22Rv1 (cell line): ENCODE measurements around the gene CNTN5.

ENCODE experiments used
- H3K27ac ChIP-seq: fragments of 450-650 bp; 2 replicates; pipeline ENCODE4 v1.5.1; 2017
- ZFX ChIP-seq: fragments of 450-650 bp; IDR thresholded peaks from 2 replicates; pipeline ENCODE4 v1.6.1; 2017; ENCODE audit warnings: antibody characterized with exemption, borderline replicate concordance
- TF ChIP-seq, protein P1 (sequence below): fragments of 450-650 bp; IDR thresholded peaks from 2 replicates; pipeline ENCODE4 v1.5.1; 2017; ENCODE audit warnings: mild to moderate bottlenecking

The CNTN5 gene

DNA sequence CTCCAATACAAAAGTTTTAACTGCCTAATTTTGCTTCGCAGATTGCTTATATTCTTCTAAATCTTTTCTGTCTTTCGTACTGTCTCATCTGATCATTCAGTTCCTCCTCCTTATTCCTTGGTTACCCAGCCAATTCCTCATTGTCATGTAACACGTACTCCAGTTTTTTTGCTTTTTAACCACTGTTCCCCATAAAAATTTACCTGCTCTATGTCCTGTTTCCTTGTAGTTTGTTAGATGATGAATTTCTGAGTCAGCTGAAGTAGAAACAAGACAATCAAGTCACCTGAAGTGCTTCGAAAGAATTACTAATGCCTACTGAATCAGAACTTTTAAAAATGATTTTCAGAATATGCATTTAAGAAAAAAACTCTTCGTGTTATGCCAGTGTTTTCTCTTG lies 150.6 kb downstream of the CNTN5 start:
- no peak overlapping the region for H3K27ac ChIP-seq
- TF ChIP-seq, protein P1, sequence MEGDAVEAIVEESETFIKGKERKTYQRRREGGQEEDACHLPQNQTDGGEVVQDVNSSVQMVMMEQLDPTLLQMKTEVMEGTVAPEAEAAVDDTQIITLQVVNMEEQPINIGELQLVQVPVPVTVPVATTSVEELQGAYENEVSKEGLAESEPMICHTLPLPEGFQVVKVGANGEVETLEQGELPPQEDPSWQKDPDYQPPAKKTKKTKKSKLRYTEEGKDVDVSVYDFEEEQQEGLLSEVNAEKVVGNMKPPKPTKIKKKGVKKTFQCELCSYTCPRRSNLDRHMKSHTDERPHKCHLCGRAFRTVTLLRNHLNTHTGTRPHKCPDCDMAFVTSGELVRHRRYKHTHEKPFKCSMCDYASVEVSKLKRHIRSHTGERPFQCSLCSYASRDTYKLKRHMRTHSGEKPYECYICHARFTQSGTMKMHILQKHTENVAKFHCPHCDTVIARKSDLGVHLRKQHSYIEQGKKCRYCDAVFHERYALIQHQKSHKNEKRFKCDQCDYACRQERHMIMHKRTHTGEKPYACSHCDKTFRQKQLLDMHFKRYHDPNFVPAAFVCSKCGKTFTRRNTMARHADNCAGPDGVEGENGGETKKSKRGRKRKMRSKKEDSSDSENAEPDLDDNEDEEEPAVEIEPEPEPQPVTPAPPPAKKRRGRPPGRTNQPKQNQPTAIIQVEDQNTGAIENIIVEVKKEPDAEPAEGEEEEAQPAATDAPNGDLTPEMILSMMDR: no peak
- TF ChIP-seq ZFX: no peak

DNA sequence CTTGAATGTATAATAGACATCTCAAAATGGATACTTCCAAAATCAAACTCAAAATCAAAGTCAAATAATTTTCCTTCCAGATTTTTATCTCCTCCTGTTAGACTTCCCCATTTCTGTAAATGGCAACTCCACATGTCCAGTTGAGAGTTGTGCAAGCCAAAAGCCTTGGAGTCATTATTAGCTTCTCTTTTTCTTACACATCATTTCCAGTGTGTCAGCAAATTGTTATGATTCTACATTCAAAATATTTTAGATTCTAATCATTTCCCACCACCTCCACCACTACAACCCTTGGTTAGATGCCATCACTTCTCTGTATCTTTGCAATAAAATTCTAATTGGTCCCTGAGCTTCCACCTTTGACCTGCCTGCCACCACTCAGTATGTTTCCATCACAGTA lies 155.7 kb downstream of the CNTN5 start:
- no peak overlapping the region for H3K27ac ChIP-seq
- TF ChIP-seq ZFX: no peak
- TF ChIP-seq, protein P1: no peak

DNA sequence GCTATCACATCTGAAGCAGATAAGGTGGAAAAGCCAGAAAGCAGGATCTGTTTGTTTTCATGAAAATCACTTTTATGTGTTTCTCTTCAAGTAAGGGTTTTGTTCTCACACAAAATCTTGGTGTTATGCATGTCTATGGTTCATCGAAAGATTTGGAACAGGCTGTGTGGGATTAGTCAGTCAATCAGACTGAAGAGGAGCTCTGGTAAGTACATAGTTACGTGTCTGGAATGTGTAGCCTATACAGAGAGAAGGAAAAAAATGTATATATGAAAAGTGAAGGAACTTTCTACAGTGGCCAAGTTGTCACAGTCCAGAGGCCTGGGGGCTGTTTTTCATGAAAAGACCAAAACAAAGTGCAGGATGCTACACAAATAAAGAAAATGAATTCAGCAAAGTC lies 156.7 kb downstream of the CNTN5 start:
- TF ChIP-seq ZFX: no peak
- TF ChIP-seq, protein P1: no peak
- H3K27ac ChIP-seq: no peak overlapping the region

DNA sequence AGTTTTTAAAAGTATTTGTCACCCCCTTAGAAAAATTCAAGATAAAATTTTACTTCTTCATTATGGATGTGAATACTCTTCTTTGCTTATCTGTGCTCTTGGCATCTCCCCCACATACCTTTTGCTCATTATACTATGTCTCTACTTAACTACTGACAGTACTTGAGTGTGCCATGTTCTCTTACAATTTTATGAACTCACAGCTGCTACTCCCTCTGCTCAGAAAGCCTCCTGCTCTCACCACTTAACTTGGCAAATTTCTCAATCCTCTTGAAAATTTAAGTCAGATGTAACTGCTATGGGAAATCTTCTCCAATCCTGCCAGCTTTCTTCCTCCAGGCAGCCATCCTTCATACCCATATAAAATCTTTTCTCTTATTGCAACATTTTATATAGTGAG lies 163.4 kb downstream of the CNTN5 start:
- no peak for TF ChIP-seq ZFX
- TF ChIP-seq, protein P1: no peak
- H3K27ac ChIP-seq: no peak overlapping the region

DNA sequence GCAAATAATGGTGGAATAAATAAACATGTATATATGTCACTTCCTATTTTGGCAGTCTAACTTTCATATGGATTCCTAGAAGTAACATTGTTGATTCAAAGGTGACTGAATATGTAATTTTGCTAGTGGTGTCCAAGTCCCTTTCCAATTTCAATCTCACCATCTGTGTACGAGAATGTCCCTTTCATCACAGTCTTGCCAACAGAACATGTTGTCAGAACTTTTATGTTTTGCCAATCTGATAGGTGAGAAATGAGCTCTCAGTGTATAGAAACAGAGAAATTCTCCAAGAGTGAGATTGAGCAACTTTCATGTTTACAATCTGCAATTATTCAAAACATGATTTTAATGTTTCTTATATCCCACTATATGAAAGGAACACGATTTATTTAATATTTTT lies 167.5 kb downstream of the CNTN5 start:
- no peak overlapping the region for H3K27ac ChIP-seq
- TF ChIP-seq, protein P1: no peak
- no peak for TF ChIP-seq ZFX

DNA sequence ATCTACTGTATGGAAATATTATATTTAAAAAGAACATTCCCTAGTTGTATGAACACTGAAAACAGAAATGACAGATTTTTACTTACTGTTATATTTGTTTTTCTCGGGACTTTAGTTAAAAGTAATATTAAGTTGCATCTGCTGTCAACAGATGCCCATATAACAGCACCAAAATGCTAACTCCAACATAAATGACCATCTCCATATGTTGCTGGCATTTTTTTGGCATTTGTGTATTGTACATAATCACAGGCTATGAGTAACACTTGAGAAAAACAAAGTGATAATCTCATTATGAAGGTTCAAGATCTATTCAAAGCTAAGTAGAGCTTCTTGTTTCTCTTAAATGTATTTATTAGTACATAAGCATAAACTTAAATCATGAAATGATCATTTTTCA lies 172.0 kb downstream of the CNTN5 start:
- TF ChIP-seq ZFX: no peak
- TF ChIP-seq, protein P1: no peak
- no peak overlapping the region for H3K27ac ChIP-seq

DNA sequence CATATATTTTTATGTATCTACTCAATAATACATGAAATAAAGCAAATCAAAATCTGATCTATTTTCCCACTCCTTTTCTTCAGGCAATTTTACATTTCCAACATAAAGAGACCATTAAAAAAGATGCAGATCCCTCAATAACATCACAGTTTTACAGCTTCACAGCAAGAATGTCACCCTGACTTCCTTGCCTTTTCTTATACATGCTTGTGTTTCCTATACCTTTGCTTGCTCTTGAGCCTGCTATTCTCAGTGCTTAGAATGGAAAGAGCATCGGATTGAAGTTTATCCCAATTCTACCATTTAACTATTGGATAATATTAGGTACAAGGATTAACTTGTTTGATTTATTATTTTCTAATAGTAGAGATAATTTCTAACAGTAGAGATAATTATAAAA lies 176.7 kb downstream of the CNTN5 start:
- H3K27ac ChIP-seq: no peak overlapping the region
- TF ChIP-seq, protein P1: no peak
- no peak for TF ChIP-seq ZFX
